HEK293 (cell line): ENCODE data around the gene ANKRD33B.

Source experiments
- CTCF ChIP-seq: fragments of 450-650 bp; formaldehyde crosslinking; IDR thresholded peaks from 2 replicates; pipeline ENCODE4 v1.5.1; 2016; ENCODE audit warnings: missing biosample characterization, missing genetic modification characterization
- GLI2 ChIP-seq: fragments of 450-650 bp; formaldehyde crosslinking; IDR thresholded peaks from 2 replicates; pipeline ENCODE4; 2017; ENCODE audit warnings: missing biosample characterization, missing genetic modification characterization, low read depth, borderline replicate concordance
- PATZ1 ChIP-seq: fragments of 450-650 bp; formaldehyde crosslinking; IDR thresholded peaks from 2 replicates; pipeline ENCODE4 v1.5.1; 2016; ENCODE audit warnings: missing biosample characterization, missing genetic modification characterization
- YY1 ChIP-seq: fragments of 450-650 bp; formaldehyde crosslinking; IDR thresholded peaks from 2 replicates; pipeline ENCODE4 v1.5.1; 2018; ENCODE audit warnings: missing biosample characterization, missing genetic modification characterization
- ZNF140 ChIP-seq: fragments of 450-650 bp; formaldehyde crosslinking; IDR thresholded peaks from 2 replicates; pipeline ENCODE4 v1.5.1; 2016; ENCODE audit warnings: missing biosample characterization, missing genetic modification characterization
- ZNF146 ChIP-seq: fragments of 450-650 bp; formaldehyde crosslinking; IDR thresholded peaks from 2 replicates; pipeline ENCODE4 v1.5.1; 2016; ENCODE audit warnings: missing biosample characterization, missing genetic modification characterization
- ZNF624 ChIP-seq: fragments of 450-650 bp; formaldehyde crosslinking; IDR thresholded peaks from 2 replicates; pipeline ENCODE4 v1.5.1; 2017; ENCODE audit warnings: missing biosample characterization, missing genetic modification characterization
- TF ChIP-seq, protein P1 (sequence below): fragments of 450-650 bp; formaldehyde crosslinking; IDR thresholded peaks from 2 replicates; pipeline ENCODE4 v1.5.1; 2016; ENCODE audit warnings: missing biosample characterization, missing genetic modification characterization

DNA sequence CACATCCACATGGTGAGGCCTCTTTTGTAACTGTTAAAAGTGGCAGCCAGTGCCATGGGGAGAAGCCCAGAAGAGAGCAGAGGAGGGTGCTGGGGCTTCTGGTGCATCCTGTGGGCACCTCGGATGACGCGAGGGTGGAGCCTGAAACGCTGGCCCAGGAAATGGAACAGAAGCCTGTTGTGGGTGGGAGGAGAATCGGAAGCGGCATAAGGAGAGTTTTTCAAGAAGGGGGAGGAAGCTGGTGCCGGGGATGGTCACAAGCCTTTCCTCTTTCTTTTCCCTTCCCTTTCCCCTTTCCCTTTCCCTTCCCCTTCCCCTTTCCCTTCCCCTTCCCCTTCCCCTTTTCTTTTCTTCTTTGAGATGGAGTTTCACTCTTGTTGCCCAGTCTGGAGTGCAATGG is 12.9 kb downstream of the ANKRD33B start:
- TF ChIP-seq ZNF146 (tag by site-specific recombination) (no peak), ZNF624 (tag by site-specific recombination) (no peak), ZNF140 (tag by site-specific recombination) (no peak), CTCF (tag by site-specific recombination) (no peak), YY1 (tag by site-specific recombination) (no peak), GLI2 (tag by site-specific recombination) (no peak), PATZ1 (tag by site-specific recombination) (no peak)
- TF ChIP-seq, protein P1, sequence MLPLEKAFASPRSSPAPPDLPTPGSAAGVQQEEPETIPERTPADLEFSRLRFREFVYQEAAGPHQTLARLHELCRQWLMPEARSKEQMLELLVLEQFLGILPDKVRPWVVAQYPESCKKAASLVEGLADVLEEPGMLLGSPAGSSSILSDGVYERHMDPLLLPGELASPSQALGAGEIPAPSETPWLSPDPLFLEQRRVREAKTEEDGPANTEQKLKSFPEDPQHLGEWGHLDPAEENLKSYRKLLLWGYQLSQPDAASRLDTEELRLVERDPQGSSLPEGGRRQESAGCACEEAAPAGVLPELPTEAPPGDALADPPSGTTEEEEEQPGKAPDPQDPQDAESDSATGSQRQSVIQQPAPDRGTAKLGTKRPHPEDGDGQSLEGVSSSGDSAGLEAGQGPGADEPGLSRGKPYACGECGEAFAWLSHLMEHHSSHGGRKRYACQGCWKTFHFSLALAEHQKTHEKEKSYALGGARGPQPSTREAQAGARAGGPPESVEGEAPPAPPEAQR, result no peak
